ENCODE results near the gene LCP2.

DNA sequence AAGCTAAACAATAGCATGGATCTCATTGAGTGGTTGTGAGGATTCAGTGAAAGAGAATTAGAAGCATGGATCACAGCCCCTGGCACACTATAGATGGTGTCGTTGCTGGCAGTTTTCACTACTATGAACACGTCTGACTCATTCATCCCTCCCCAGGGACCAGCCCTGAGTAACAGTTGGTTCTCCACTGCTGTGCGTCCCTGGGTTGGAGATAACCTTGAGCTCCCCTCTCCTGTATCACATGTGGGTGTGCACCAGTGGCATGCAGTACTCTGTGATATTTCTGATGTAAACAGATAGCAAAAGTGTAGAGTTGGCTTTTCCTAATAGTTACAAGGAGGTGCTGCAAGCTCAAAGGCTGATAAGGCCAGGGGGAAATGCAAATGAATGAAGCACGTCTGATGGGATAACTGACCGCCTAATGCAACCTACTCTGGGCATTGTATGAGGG, 8.8 kb upstream of the LCP2 start:
- TF ChIP-seq CTCF (IDR thresholded peaks at IDR 0.05): no peak
- no peak for TF ChIP-seq SIN3A (IDR thresholded peaks at IDR 0.05; ENCODE audit: borderline replicate concordance, insufficient read depth, low read depth, low read length)
- no peak for TF ChIP-seq POLR2AphosphoS5 (IDR thresholded peaks at IDR 0.05; ENCODE audit: low read depth, low read length)
- TF ChIP-seq REST (IDR thresholded peaks at IDR 0.05; ENCODE audit: insufficient read depth in 1 of 2, low read depth in 2 of 2, low read length in 1 of 2): no peak
- no peak for TF ChIP-seq TCF7L2 (IDR thresholded peaks at IDR 0.05; ENCODE audit: low read depth, low read length)

Data from Panc1 (cell line).